Measurements from ENCODE around the gene RBM12.

Gene RBM12

DNA sequence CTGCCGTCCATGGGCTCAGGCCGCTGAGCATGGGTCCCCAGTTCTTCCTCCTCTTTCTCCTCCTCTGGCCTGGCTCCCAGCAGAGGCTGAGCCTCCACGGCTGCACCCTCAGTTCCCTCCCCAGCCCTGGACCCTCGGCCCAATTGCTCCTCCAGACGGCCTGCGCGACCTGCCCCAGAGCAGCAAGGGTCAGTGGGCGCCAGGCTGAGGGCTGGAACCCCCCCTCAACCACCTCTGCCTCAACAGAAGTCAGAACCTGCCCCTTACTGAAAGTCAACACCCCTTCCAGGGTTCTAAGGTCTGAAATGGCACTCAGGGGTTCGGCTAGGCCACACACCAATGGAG, 65.0 kb downstream of the RBM12 start:
- Histone ChIP-seq H3K27me3 (ENCODE audit: insufficient read depth, low read length, poor library complexity, severe bottlenecking) (no peaks in the 10 kb centered on the region), H3K4me2 (ENCODE audit: low read depth, low read length, poor library complexity, severe bottlenecking) (no peak overlapping the region), H4K20me1 (ENCODE audit: insufficient read depth, low read length, poor library complexity, severe bottlenecking) (no peaks in the 10 kb centered on the region), H3F3A (ENCODE audit: low read depth) (no peaks in the 10 kb centered on the region), H3K79me2 (ENCODE audit: insufficient read depth, low read length) (no peaks in the 10 kb centered on the region), H3K4me1 (ENCODE audit: insufficient read depth, low read length, poor library complexity, severe bottlenecking) (no peaks in the 10 kb centered on the region), H3K9me3 (ENCODE audit: insufficient read depth, low read depth, low read length) (no peaks in the 10 kb centered on the region), H3K4me3 (ENCODE audit: low read length, poor library complexity, severe bottlenecking) (no peak overlapping the region), H3K36me3 (ENCODE audit: insufficient read depth, low read length) (no peaks in the 10 kb centered on the region), H3K9ac (ENCODE audit: low read depth, low read length, poor library complexity, severe bottlenecking) (no peak overlapping the region), H2AFZ (ENCODE audit: low read length) (no peak overlapping the region), H3K9me2 (replicated peaks; ENCODE audit: low read depth, low read length) (no peaks in the 10 kb centered on the region)
- no peak for TF ChIP-seq EZH2phosphoT487 (IDR thresholded peaks at IDR 0.05; ENCODE audit: borderline replicate concordance)
- TF ChIP-seq, protein P1, sequence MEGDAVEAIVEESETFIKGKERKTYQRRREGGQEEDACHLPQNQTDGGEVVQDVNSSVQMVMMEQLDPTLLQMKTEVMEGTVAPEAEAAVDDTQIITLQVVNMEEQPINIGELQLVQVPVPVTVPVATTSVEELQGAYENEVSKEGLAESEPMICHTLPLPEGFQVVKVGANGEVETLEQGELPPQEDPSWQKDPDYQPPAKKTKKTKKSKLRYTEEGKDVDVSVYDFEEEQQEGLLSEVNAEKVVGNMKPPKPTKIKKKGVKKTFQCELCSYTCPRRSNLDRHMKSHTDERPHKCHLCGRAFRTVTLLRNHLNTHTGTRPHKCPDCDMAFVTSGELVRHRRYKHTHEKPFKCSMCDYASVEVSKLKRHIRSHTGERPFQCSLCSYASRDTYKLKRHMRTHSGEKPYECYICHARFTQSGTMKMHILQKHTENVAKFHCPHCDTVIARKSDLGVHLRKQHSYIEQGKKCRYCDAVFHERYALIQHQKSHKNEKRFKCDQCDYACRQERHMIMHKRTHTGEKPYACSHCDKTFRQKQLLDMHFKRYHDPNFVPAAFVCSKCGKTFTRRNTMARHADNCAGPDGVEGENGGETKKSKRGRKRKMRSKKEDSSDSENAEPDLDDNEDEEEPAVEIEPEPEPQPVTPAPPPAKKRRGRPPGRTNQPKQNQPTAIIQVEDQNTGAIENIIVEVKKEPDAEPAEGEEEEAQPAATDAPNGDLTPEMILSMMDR (conservative IDR thresholded peaks at IDR 0.05; ENCODE audit: low read length), result no peak
